ENCODE data around the gene STPG1.
A peak's percentile ranks its signal among the peaks of the same experiment; 100 is the strongest.

Gene STPG1

DNA sequence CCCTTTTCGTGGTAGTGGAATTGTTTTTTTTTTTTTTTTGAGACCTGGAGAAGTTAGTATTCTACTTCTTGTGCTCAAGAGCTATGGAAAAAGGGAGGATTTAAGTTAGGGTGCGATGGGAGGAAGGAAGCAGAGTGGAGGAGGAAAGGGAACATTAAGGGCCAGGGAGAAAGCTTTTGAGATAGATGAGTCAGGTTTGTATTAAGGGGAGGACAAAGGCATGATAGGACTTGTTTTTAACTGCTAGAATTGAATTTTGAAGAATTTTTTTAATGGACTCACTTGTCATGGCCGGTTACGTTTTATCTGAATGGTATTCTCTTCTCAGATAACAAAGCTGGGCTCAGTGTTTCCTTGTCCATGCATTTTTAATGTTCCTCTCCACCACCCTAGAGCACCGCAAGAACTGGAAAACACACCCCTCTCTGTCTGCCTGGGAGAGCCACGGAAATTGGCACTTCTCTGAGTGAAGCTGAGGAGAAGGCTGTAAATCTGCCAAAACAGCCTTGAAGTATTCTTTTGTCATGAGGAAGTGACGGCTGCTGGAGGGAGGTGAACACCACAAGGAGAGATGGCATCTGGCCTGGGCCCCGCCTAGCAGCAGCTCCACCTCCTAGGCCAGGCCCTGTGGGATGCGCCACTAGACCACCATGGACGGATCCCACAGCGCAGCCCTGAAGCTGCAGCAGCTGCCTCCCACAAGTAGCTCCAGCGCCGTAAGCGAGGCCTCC is 5.5 kb upstream of the STPG1 start:
- H3K27ac ChIP-seq: no peak overlapping the region
- peaks cover 0 to 11% (median 0%) of the 10 kb centered on the region in 3 donors for H3K36me3 ChIP-seq
- H3K9me3 ChIP-seq: no peaks in the 10 kb centered on the region
- TF ChIP-seq, protein P1, sequence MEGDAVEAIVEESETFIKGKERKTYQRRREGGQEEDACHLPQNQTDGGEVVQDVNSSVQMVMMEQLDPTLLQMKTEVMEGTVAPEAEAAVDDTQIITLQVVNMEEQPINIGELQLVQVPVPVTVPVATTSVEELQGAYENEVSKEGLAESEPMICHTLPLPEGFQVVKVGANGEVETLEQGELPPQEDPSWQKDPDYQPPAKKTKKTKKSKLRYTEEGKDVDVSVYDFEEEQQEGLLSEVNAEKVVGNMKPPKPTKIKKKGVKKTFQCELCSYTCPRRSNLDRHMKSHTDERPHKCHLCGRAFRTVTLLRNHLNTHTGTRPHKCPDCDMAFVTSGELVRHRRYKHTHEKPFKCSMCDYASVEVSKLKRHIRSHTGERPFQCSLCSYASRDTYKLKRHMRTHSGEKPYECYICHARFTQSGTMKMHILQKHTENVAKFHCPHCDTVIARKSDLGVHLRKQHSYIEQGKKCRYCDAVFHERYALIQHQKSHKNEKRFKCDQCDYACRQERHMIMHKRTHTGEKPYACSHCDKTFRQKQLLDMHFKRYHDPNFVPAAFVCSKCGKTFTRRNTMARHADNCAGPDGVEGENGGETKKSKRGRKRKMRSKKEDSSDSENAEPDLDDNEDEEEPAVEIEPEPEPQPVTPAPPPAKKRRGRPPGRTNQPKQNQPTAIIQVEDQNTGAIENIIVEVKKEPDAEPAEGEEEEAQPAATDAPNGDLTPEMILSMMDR (IDR thresholded peaks at IDR 0.05): no peak
- no peak overlapping the region for H3K4me3 ChIP-seq
- H3K4me1 ChIP-seq: peaks cover 0 to 23% (median 11%) of the 10 kb centered on the region in 4 donors
- DNase-seq: no peak
- H3K27me3 ChIP-seq: peaks cover 0 to 15% of the 10 kb centered on the region in 2 donors
- intact Hi-C loops (cut with DNase I; ENCODE audit: low total_unique reads): no loop called here

DNA sequence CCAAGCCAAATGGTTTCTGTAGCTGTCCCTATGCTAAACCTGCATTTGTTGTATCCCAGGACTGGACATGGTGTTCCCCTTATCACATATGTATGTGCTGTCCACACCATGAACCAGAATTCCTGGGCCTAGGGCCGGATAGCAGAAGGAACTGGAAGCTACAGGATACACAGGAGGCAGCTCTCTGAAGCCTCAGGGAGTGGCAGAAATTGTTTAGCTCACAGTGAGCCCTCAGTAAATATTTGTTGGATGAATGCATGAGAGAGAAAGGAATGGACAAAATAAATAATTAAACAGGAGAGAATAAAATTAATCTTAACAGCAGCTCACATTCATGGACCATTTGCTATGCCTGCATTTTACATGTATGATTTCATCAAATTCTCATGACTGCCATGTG is 4.1 kb upstream of the STPG1 start:
- Histone ChIP-seq H3K4me1 (peaks cover 0 to 28% (median 13%) of the 10 kb centered on the region in 4 donors), H3K27ac (no peak overlapping the region), H3K4me3 (no peak overlapping the region), H3K36me3 (peaks cover 0 to 7% (median 0%) of the 10 kb centered on the region in 3 donors), H3K27me3 (peaks cover 0 to 15% of the 10 kb centered on the region in 2 donors), H3K9me3 (no peaks in the 10 kb centered on the region)
- intact Hi-C loops (cut with DNase I; ENCODE audit: low total_unique reads): no loop called here
- TF ChIP-seq, protein P1 (IDR thresholded peaks at IDR 0.05): no peak
- DNase-seq: no peak

GRCh38 chr1:24416666-24417391 is 3.2 kb upstream of the STPG1 start:
- TF ChIP-seq, protein P1 (IDR thresholded peaks at IDR 0.05): no peak
- Histone ChIP-seq H3K4me1 (peaks cover 0 to 28% (median 13%) of the 10 kb centered on the region in 4 donors), H3K4me3 (peak overlapping the region; percentile 50 to 59), H3K36me3 (peaks cover 0 to 5% (median 0%) of the 10 kb centered on the region in 3 donors), H3K9me3 (no peaks in the 10 kb centered on the region), H3K27ac (no peak overlapping the region), H3K27me3 (peaks cover 0 to 15% of the 10 kb centered on the region in 2 donors)
- intact Hi-C loops (cut with DNase I; ENCODE audit: low total_unique reads): no loop called here
- no peak for DNase-seq

- TF ChIP-seq, protein P1 (IDR thresholded peaks at IDR 0.05): no peak
- no peak for DNase-seq
- intact Hi-C loops (cut with DNase I; ENCODE audit: low total_unique reads): no loop called here
- H3K4me1 ChIP-seq: peaks cover 0 to 28% (median 13%) of the 10 kb centered on the region in 4 donors
- H3K9me3 ChIP-seq: no peaks in the 10 kb centered on the region
- peaks cover 0 to 15% of the 10 kb centered on the region in 2 donors for H3K27me3 ChIP-seq
- H3K4me3 ChIP-seq: peak overlapping the region; percentile 50 to 59
- H3K27ac ChIP-seq: no peak overlapping the region
- no peaks in the 10 kb centered on the region for H3K36me3 ChIP-seq
Measured at GRCh38 chr1:24415910-24416665, 2.5 kb upstream of the STPG1 start.

- H3K36me3 ChIP-seq: no peaks in the 10 kb centered on the region
- H3K4me1 ChIP-seq: peaks cover 0 to 28% (median 13%) of the 10 kb centered on the region in 4 donors
- H3K27me3 ChIP-seq: peaks cover 0 to 15% of the 10 kb centered on the region in 2 donors
- peak; percentile 95 for DNase-seq
- intact Hi-C loops (cut with DNase I; ENCODE audit: low total_unique reads): no loop called here
- no peaks in the 10 kb centered on the region for H3K9me3 ChIP-seq
- H3K27ac ChIP-seq: no peak within 1 kb of the TSS
- TF ChIP-seq, protein P1 (IDR thresholded peaks at IDR 0.05): peak; percentile 42 to 56
- H3K4me3 ChIP-seq: peak within 1 kb of the TSS; percentile 50 to 59
Measured at GRCh38 chr1:24415334-24415909, 1.8 kb upstream of the STPG1 start, which contains the start of gene NIPAL3. NIPAL3 (plus strand) TSS chr1:24415802; CDS start chr1:24419548, 3,746 bp downstream.

Data from tibial artery (tissue), 4 donors.